ENCODE results near the gene CDH2. TPM values are rescaled to one million over a fixed set of nuclear protein-coding genes. Genes with fewer than 3 reads are reported as not detected.
A peak's percentile ranks its signal among the peaks of the same experiment; 100 is the strongest.

The CDH2 gene
- total RNA-seq, 1 experiment from 2014 or later, result 34.0 TPM

DNA sequence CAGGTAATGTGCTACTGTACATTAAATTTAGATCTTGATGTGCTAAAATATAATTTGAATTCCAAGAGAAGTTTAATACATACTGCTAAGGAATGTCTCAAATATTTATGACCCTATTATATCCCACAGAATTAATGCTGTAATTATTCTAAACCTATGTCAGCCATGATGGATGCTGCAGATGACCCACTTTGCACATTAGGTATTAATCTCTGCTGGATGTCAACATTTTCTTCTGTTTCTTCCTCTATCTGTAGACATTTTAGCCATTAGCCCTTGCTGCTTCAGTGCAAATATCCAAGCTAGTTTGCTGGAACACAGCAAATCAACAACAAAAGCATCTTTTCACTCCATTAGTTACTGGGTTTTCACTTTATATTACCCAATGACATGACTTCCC is 164.6 kb downstream of the CDH2 start:
- no peak overlapping the region for H3K9ac ChIP-seq (ENCODE audit: low read length)
- no peak for ATAC-seq
- H3K27ac ChIP-seq (ENCODE audit: low read length), result no peak overlapping the region
- no TSS peak for BruUV-seq (replicated peaks)
- POLR2A ChIA-PET (ENCODE audit: unreplicated experiment), result no interaction called here
- intact Hi-C loops (cut with micrococcal nuclease), result loop anchor here (2.0 to 10.0 kb wide), 4 partner anchors 142 to 408 kb away; no protein-coding TSS in a partner anchor
- H3K4me1 ChIP-seq (ENCODE audit: insufficient read depth, low read length), result peaks cover 14% of the 10 kb centered on the region
- H3K9me2 ChIP-seq (replicated peaks; ENCODE audit: low read length), result no peaks in the 10 kb centered on the region
- no peaks in the 10 kb centered on the region for H3K79me2 ChIP-seq (ENCODE audit: low read length)
- no peaks in the 10 kb centered on the region for H4K20me1 ChIP-seq (ENCODE audit: low read length)
- H3K36me3 ChIP-seq (ENCODE audit: low read depth, low read length), result peaks cover 3% of the 10 kb centered on the region; the same call in 1 of the 2 replicates
- no peak for TF ChIP-seq EZH2 (IDR thresholded peaks at IDR 0.05; ENCODE audit: low read length, unreplicated experiment)
- TF ChIP-seq, protein P1, sequence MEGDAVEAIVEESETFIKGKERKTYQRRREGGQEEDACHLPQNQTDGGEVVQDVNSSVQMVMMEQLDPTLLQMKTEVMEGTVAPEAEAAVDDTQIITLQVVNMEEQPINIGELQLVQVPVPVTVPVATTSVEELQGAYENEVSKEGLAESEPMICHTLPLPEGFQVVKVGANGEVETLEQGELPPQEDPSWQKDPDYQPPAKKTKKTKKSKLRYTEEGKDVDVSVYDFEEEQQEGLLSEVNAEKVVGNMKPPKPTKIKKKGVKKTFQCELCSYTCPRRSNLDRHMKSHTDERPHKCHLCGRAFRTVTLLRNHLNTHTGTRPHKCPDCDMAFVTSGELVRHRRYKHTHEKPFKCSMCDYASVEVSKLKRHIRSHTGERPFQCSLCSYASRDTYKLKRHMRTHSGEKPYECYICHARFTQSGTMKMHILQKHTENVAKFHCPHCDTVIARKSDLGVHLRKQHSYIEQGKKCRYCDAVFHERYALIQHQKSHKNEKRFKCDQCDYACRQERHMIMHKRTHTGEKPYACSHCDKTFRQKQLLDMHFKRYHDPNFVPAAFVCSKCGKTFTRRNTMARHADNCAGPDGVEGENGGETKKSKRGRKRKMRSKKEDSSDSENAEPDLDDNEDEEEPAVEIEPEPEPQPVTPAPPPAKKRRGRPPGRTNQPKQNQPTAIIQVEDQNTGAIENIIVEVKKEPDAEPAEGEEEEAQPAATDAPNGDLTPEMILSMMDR (conservative IDR thresholded peaks at IDR 0.05; ENCODE audit: low read depth, low read length), result no peak
- no peak for TF ChIP-seq EZH2phosphoT487 (IDR thresholded peaks at IDR 0.05; ENCODE audit: borderline replicate concordance, low read length)
- DNase-seq, result no peak
- CTCF ChIA-PET, result no interaction called here
- H3K27me3 ChIP-seq (ENCODE audit: low read length), result no peaks in the 10 kb centered on the region
- H3F3A ChIP-seq (ENCODE audit: low read length, unreplicated experiment), result no peaks in the 10 kb centered on the region
- H3K4me3 ChIP-seq (ENCODE audit: low read length), result no peak overlapping the region
- H2AFZ ChIP-seq (ENCODE audit: low read length), result no peak overlapping the region
- no peaks in the 10 kb centered on the region for H3K9me3 ChIP-seq (ENCODE audit: low read length)
- no peak overlapping the region for H3K4me2 ChIP-seq (ENCODE audit: low read length)

DNA sequence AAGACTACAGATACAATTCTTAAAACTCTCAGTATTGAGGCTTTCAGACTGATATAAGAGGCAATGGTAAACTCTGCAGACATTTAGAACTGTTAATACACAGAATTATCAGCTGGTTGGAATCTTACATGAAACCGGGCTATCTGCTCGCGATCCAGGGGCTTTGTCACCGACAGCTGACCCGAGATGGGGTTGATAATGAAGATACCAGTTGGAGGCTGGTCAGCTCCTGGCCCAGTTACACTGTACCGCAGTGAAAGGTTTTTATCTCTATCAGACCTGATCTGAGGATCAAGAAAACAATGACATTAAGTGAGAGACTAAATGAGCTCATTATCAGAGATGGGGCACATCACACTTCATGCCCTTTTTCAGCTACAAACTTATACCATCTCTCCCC is 167.3 kb downstream of the CDH2 start:
- H3K36me3 ChIP-seq (ENCODE audit: low read depth, low read length), result peaks cover 3% of the 10 kb centered on the region
- H3K9ac ChIP-seq (ENCODE audit: low read length), result no peak overlapping the region
- intact Hi-C loops (cut with micrococcal nuclease), result no loop called here
- DNase-seq, result no peak
- TF ChIP-seq, protein P1 (conservative IDR thresholded peaks at IDR 0.05; ENCODE audit: low read depth, low read length), result no peak
- TF ChIP-seq EZH2 (IDR thresholded peaks at IDR 0.05; ENCODE audit: low read length, unreplicated experiment) (no peak), EZH2phosphoT487 (IDR thresholded peaks at IDR 0.05; ENCODE audit: borderline replicate concordance, low read length) (no peak)
- no peak for ATAC-seq
- POLR2A ChIA-PET (ENCODE audit: unreplicated experiment), result interaction anchor here (0.6 kb wide), 2 partner anchors 13 to 163 kb away, joined by 3 to 5 read pairs; no protein-coding TSS in a partner anchor
- no peaks in the 10 kb centered on the region for H3K27me3 ChIP-seq (ENCODE audit: low read length)
- H3K4me3 ChIP-seq (ENCODE audit: low read length), result no peak overlapping the region
- no peaks in the 10 kb centered on the region for H3K79me2 ChIP-seq (ENCODE audit: low read length)
- H3K4me1 ChIP-seq (ENCODE audit: insufficient read depth, low read length), result peaks cover 14% of the 10 kb centered on the region
- H2AFZ ChIP-seq (ENCODE audit: low read length), result no peak overlapping the region
- CTCF ChIA-PET, result no interaction called here
- H3K4me2 ChIP-seq (ENCODE audit: low read length), result no peak overlapping the region
- BruUV-seq (replicated peaks), result no TSS peak
- H3K9me3 ChIP-seq (ENCODE audit: low read length), result no peaks in the 10 kb centered on the region
- no peaks in the 10 kb centered on the region for H3K9me2 ChIP-seq (replicated peaks; ENCODE audit: low read length)
- no peaks in the 10 kb centered on the region for H4K20me1 ChIP-seq (ENCODE audit: low read length)
- H3F3A ChIP-seq (ENCODE audit: low read length, unreplicated experiment), result no peaks in the 10 kb centered on the region
- no peak overlapping the region for H3K27ac ChIP-seq (ENCODE audit: low read length)

DNA sequence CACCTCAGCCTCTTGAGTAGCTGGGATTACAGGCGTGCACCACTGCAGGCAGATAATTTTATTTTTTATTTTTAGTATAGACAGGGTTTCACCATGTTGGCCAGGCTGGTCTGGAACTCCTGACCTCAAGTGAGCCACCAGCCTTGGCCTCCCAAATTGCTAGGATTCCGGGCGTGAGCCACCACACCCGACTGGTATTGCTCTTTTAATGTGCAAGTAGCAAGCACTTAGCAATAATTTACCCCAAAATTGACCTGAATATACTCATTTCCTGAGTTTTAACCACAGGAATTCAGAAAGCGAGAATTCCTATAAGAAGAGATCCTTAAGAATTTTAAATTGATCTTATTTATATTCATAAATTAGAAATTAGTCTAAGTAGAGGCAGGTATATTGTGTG is 169.1 kb downstream of the CDH2 start:
- CTCF ChIA-PET, result no interaction called here
- Histone ChIP-seq H3K9me2 (replicated peaks; ENCODE audit: low read length) (no peaks in the 10 kb centered on the region), H4K20me1 (ENCODE audit: low read length) (no peaks in the 10 kb centered on the region), H2AFZ (ENCODE audit: low read length) (no peak overlapping the region), H3K4me1 (ENCODE audit: insufficient read depth, low read length) (peaks cover 6% of the 10 kb centered on the region; the same call in 1 of the 2 replicates), H3K79me2 (ENCODE audit: low read length) (no peaks in the 10 kb centered on the region), H3K36me3 (ENCODE audit: low read depth, low read length) (peaks cover 5% of the 10 kb centered on the region), H3F3A (ENCODE audit: low read length, unreplicated experiment) (no peaks in the 10 kb centered on the region), H3K27ac (ENCODE audit: low read length) (no peak overlapping the region), H3K9me3 (ENCODE audit: low read length) (no peaks in the 10 kb centered on the region), H3K27me3 (ENCODE audit: low read length) (no peaks in the 10 kb centered on the region), H3K4me3 (ENCODE audit: low read length) (no peak overlapping the region), H3K4me2 (ENCODE audit: low read length) (no peak overlapping the region), H3K9ac (ENCODE audit: low read length) (no peak overlapping the region)
- POLR2A ChIA-PET (ENCODE audit: unreplicated experiment), result no interaction called here
- TF ChIP-seq EZH2phosphoT487 (IDR thresholded peaks at IDR 0.05; ENCODE audit: borderline replicate concordance, low read length), result no peak
- TF ChIP-seq, protein P1 (conservative IDR thresholded peaks at IDR 0.05; ENCODE audit: low read depth, low read length), result no peak
- no peak for TF ChIP-seq EZH2 (IDR thresholded peaks at IDR 0.05; ENCODE audit: low read length, unreplicated experiment)
- intact Hi-C loops (cut with micrococcal nuclease), result no loop called here
- ATAC-seq (no peak), DNase-seq (peak; percentile 39)
- BruUV-seq (replicated peaks), result no TSS peak

Measured in PC-3 (cell line).